HepG2 (cell line): ENCODE results near the gene GFRA1.

Experiments
- CEBPB ChIP-seq: IDR thresholded peaks from 2 replicates; pipeline ENCODE4 v1.6.1; 2011; ENCODE audit warnings: low read depth, low read length, improper control_type of control experiment, borderline replicate concordance
- CTCF ChIP-seq: sonication (generic); formaldehyde crosslinking; IDR thresholded peaks from 2 replicates; pipeline ENCODE4 v1.5.0; 2020; ENCODE audit warnings: mild to moderate bottlenecking, missing genetic modification reagents, moderate library complexity
- EP300 ChIP-seq, 3 experiments: sonication (generic) in 1 of 3; formaldehyde crosslinking in 1 of 3; IDR thresholded peaks; 2 replicates each; pipeline versions ENCODE4 v1.5.1 to v1.6.1; 2011 to 2020; ENCODE audit warnings: low read depth in 2 of 3, low read length in 2 of 3, borderline replicate concordance in 1 of 3, improper control_type of control experiment in 1 of 3, mild to moderate bottlenecking in 1 of 3, missing genetic modification reagents in 1 of 3, moderate library complexity in 1 of 3
- GPN1 ChIP-seq: sonication (generic); formaldehyde crosslinking; IDR thresholded peaks from 2 replicates; pipeline ENCODE4 v1.5.1; 2020; ENCODE audit warnings: missing genetic modification reagents, borderline replicate concordance
- KAT8 ChIP-seq: IDR thresholded peaks from 2 replicates; pipeline ENCODE4 v1.6.1; 2016; ENCODE audit warnings: missing genetic modification reagents, missing compliant biosample characterization
- KDM1A ChIP-seq: IDR thresholded peaks from 2 replicates; pipeline ENCODE4 v1.6.1; 2016; ENCODE audit warnings: missing compliant biosample characterization
- NPAS2 ChIP-seq: sonication (generic); formaldehyde crosslinking; IDR thresholded peaks from 2 replicates; pipeline ENCODE4 v1.8.0; 2022; ENCODE audit warnings: mild to moderate bottlenecking, missing genetic modification reagents, borderline replicate concordance
- NR2F1 ChIP-seq, 2 experiments: fragments of 450-650 bp in 1 of 2; formaldehyde crosslinking in 1 of 2; IDR thresholded peaks; 2 replicates each; pipeline versions ENCODE4 v1.5.0 to v1.6.1; 2016 to 2020; ENCODE audit warnings: mild to moderate bottlenecking in 1 of 2, missing compliant biosample characterization in 1 of 2, missing genetic modification reagents in 1 of 2, moderate library complexity in 1 of 2
- NR3C1 ChIP-seq: sonication (generic); formaldehyde crosslinking; IDR thresholded peaks from 2 replicates; pipeline ENCODE4 v1.4.0; 2020; ENCODE audit warnings: missing genetic modification reagents
- POLR2AphosphoS5 ChIP-seq: IDR thresholded peaks from 2 replicates; pipeline ENCODE4 v1.6.1; 2012; ENCODE audit warnings: low read depth, low read length
- SP1 ChIP-seq, 2 experiments: fragments of 450-650 bp in 1 of 2; sonication (generic) in 1 of 2; formaldehyde crosslinking in 1 of 2; IDR thresholded peaks; 2 replicates each; pipeline versions ENCODE4 v1.4.0 to v1.6.1; 2016 to 2020; ENCODE audit warnings: missing genetic modification reagents in 1 of 2
- SPEN ChIP-seq: sonication (generic); formaldehyde crosslinking; IDR thresholded peaks from 2 replicates; pipeline ENCODE4 v1.5.1; 2020; ENCODE audit warnings: low read depth, mild to moderate bottlenecking, missing genetic modification reagents
- TAF1 ChIP-seq: sonication (generic); formaldehyde crosslinking; IDR thresholded peaks from 2 replicates; pipeline ENCODE4 v1.4.0; 2020; ENCODE audit warnings: missing genetic modification reagents
- ZNF274 ChIP-seq: sonication (generic); formaldehyde crosslinking; IDR thresholded peaks from 2 replicates; pipeline ENCODE4 v1.5.1; 2020; ENCODE audit warnings: mild to moderate bottlenecking, missing genetic modification reagents

GRCh38 chr10:116183733-116184511 lies 89.1 kb downstream of the GFRA1 start:
- TF ChIP-seq NR2F1 (CRISPR knock-in tag; IDR thresholded peaks at IDR 0.05) (no peak), TAF1 (no peak), SPEN (CRISPR knock-in tag) (no peak), POLR2AphosphoS5 (no peak), CTCF (CRISPR knock-in tag) (no peak), NR3C1 (CRISPR knock-in tag) (no peak), KAT8 (CRISPR knock-in tag) (no peak), NPAS2 (CRISPR knock-in tag) (no peak), SP1 (IDR thresholded peaks at IDR 0.05) (no peak), SP1 (CRISPR knock-in tag; IDR thresholded peaks at IDR 0.05) (no peak), EP300 (IDR thresholded peaks at IDR 0.05; ENCODE audit: low read depth in 2 of 2, low read length in 2 of 2) (no peak), EP300 (CRISPR knock-in tag; IDR thresholded peaks at IDR 0.05; ENCODE audit: borderline replicate concordance) (no peak), ZNF274 (no peak), CEBPB (no peak), KDM1A (CRISPR knock-in tag) (no peak), GPN1 (CRISPR knock-in tag) (no peak)
